PC-3 (cell line): ENCODE results near the gene FBXL19. TPM values are rescaled to one million over a fixed set of nuclear protein-coding genes. Genes with fewer than 3 reads are reported as not detected.

ENCODE experiments used
- ATAC-seq: fragments of 200-7000 bp; cut with Tn5 transposase; 2 replicates; pipeline ENCODE4 v1.9.1; 2020; ENCODE audit warnings: mild to moderate bottlenecking, moderate library complexity
- BruUV-seq: library from RNA; stranded (reverse); fragments of 400-500 nt; replicated peaks from 2 replicates; lab custom pipeline; 2021; lab: Mats Ljungman, UMichigan
- CTCF ChIA-PET: fragments of 300-600 bp; sonication (Branson Sonifier 250); formaldehyde crosslinking; loops from one replicate; lab custom pipeline; 2022; ENCODE audit warnings: antibody characterized with exemption; lab: Charles Lee
- POLR2A ChIA-PET: fragments of 300-600 bp; sonication (Branson Sonifier 250); formaldehyde crosslinking; loops from one replicate; lab custom pipeline; 2022; ENCODE audit warnings: antibody characterized with exemption; ENCODE audit not compliant: unreplicated experiment; lab: Charles Lee
- DNase-seq: peaks from one replicate; pipeline ENCODE4 v3.0.0-alpha.2; 2015
- H2AFZ ChIP-seq: fragments of 300-600 bp; sonication (generic); 2 replicates; pipeline ENCODE4 v1.6.0; 2016; ENCODE audit warnings: antibody characterized with exemption, low read length
- H3F3A ChIP-seq: fragments of 300-600 bp; sonication (generic); one replicate; pipeline ENCODE4 v1.6.0; 2017; ENCODE audit warnings: antibody characterized with exemption, low read length, control low read depth, mild to moderate bottlenecking; ENCODE audit not compliant: unreplicated experiment
- H3K27ac ChIP-seq: fragments of 300-600 bp; sonication (generic); 2 replicates; pipeline ENCODE4 v1.5.1; 2016; ENCODE audit warnings: mild to moderate bottlenecking, low read length
- H3K27me3 ChIP-seq: fragments of 300-600 bp; sonication (generic); 2 replicates; pipeline ENCODE4 v1.6.1; 2016; ENCODE audit warnings: low read length, mixed read lengths
- H3K36me3 ChIP-seq: fragments of 300-600 bp; sonication (generic); 2 replicates; pipeline ENCODE4 v1.6.1; 2016; ENCODE audit warnings: low read depth, mixed run types, low read length, mixed read lengths
- H3K4me1 ChIP-seq: fragments of 300-600 bp; sonication (generic); 2 replicates; pipeline ENCODE4 v1.5.1; 2016; ENCODE audit warnings: low read length; ENCODE audit not compliant: insufficient read depth
- H3K4me2 ChIP-seq: fragments of 300-600 bp; sonication (generic); 2 replicates; pipeline ENCODE4 v1.6.0; 2016; ENCODE audit warnings: low read length
- H3K4me3 ChIP-seq: fragments of 300-600 bp; sonication (generic); 2 replicates; pipeline ENCODE4 v1.5.1; 2016; ENCODE audit warnings: mild to moderate bottlenecking, low read length, mixed read lengths
- H3K79me2 ChIP-seq: fragments of 300-600 bp; sonication (generic); 2 replicates; pipeline ENCODE4 v1.6.1; 2017; ENCODE audit warnings: low read length, mixed read lengths
- H3K9ac ChIP-seq: fragments of 300-600 bp; sonication (generic); 2 replicates; pipeline ENCODE4 v1.6.0; 2016; ENCODE audit warnings: mild to moderate bottlenecking, low read length
- H3K9me2 ChIP-seq: fragments of 300-600 bp; sonication (generic); replicated peaks from 2 replicates; pipeline ENCODE4 v1.6.1; 2016; ENCODE audit warnings: mixed run types, low read length, mixed read lengths
- H3K9me3 ChIP-seq: fragments of 300-600 bp; sonication (generic); 2 replicates; pipeline ENCODE4 v1.6.1; 2016; ENCODE audit warnings: low read length, mixed read lengths
- H4K20me1 ChIP-seq: fragments of 300-600 bp; sonication (generic); 2 replicates; pipeline ENCODE4 v1.6.1; 2016; ENCODE audit warnings: low read length, mixed read lengths
- CTCF ChIP-seq: fragments of 300-600 bp; sonication (generic); conservative IDR thresholded peaks from 2 replicates; pipeline ENCODE4 v1.5.1; 2017; ENCODE audit warnings: antibody characterized with exemption, low read depth, mild to moderate bottlenecking, low read length
- EZH2 ChIP-seq: fragments of 300-600 bp; sonication (generic); IDR thresholded peaks from one replicate; pipeline ENCODE4 v1.6.1; 2017; ENCODE audit warnings: antibody characterized with exemption, mild to moderate bottlenecking, low read length; ENCODE audit not compliant: unreplicated experiment
- EZH2phosphoT487 ChIP-seq: fragments of 300-600 bp; sonication (generic); IDR thresholded peaks from 2 replicates; pipeline ENCODE4 v1.6.1; 2018; ENCODE audit warnings: mild to moderate bottlenecking, antibody characterized with exemption, low read length, borderline replicate concordance
- intact Hi-C: fragments of 100-400 bp; cut with micrococcal nuclease; formaldehyde crosslinking; loops from 2 replicates; pipeline ENCODE4 v1.9.0; 2023
- total RNA-seq: library from RNA; depleted of rRNA; stranded (reverse); fragments of >200 nt; gene quantifications from 2 replicates; pipeline ENCODE4 v1.2.3, GENCODE V29; 2014

FBXL19 gene
- total RNA-seq, 1 experiment from 2014 or later: 36.2 TPM

DNA sequence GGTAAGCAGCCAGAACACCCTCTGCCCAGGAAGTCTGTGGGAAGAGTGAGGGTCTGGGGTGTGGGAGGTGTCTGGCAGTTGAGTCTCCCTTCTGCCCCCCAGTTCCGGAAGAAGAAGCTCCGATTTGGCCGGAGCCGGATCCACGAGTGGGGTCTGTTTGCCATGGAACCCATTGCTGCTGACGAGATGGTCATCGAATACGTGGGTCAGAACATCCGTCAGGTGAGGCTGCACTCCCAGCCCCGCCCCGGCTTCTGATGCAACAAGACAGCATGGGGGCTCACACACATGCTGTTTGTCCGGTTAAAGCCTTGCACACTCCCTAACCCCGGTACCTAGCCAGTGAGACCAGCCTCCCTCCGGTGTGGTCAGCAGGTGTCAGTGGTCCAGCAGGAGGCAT lies 57.6 kb downstream of the FBXL19 start:
- no peaks in the 10 kb centered on the region for H3F3A ChIP-seq

GRCh38 chr16:30982548-30983288 lies 59.3 kb downstream of the FBXL19 start:
- no peak for ATAC-seq
- Histone ChIP-seq H3K27ac (no peak overlapping the region), H3K27me3 (no peaks in the 10 kb centered on the region), H3K4me3 (no peak overlapping the region), H3K4me1 (peaks cover 7% of the 10 kb centered on the region; the same call in 1 of the 2 replicates), H3K4me2 (no peak overlapping the region), H3K9me2 (no peaks in the 10 kb centered on the region), H4K20me1 (no peaks in the 10 kb centered on the region), H3K79me2 (no peaks in the 10 kb centered on the region), H3K36me3 (no peaks in the 10 kb centered on the region; the same call in 1 of the 2 replicates), H3F3A (no peaks in the 10 kb centered on the region), H3K9me3 (no peaks in the 10 kb centered on the region), H2AFZ (no peak overlapping the region), H3K9ac (no peak overlapping the region)
- no TSS peak for BruUV-seq
- no peak for DNase-seq
- no peak for TF ChIP-seq EZH2phosphoT487
- ChIA-PET CTCF (no interaction called here), POLR2A (no interaction called here)
- intact Hi-C loops: loop anchor here (5.0 kb wide), 1 partner anchor 460 kb away; the partner anchor contains the start of gene ZNF843

More for the DNA sequence above, 57.6 kb downstream of the FBXL19 start:
- ChIA-PET CTCF (no interaction called here), POLR2A (no interaction called here)
- DNase-seq: no peak
- Histone ChIP-seq H3K4me3 (no peak overlapping the region), H3K4me1 (peaks cover 7% of the 10 kb centered on the region; the same call in 1 of the 2 replicates), H3K4me2 (no peak overlapping the region), H3K9me2 (no peaks in the 10 kb centered on the region), H3K79me2 (no peaks in the 10 kb centered on the region), H2AFZ (no peak overlapping the region), H3K9me3 (no peaks in the 10 kb centered on the region), H4K20me1 (no peaks in the 10 kb centered on the region), H3K36me3 (no peaks in the 10 kb centered on the region; the same call in 1 of the 2 replicates), H3K27ac (no peak overlapping the region), H3K27me3 (no peaks in the 10 kb centered on the region), H3K9ac (no peak overlapping the region)
- no TSS peak for BruUV-seq
- ATAC-seq: no peak
- intact Hi-C loops: loop anchor here (5.0 kb wide), 1 partner anchor 461 kb away; the partner anchor contains the start of gene ZNF843
- TF ChIP-seq EZH2: no peak

DNA sequence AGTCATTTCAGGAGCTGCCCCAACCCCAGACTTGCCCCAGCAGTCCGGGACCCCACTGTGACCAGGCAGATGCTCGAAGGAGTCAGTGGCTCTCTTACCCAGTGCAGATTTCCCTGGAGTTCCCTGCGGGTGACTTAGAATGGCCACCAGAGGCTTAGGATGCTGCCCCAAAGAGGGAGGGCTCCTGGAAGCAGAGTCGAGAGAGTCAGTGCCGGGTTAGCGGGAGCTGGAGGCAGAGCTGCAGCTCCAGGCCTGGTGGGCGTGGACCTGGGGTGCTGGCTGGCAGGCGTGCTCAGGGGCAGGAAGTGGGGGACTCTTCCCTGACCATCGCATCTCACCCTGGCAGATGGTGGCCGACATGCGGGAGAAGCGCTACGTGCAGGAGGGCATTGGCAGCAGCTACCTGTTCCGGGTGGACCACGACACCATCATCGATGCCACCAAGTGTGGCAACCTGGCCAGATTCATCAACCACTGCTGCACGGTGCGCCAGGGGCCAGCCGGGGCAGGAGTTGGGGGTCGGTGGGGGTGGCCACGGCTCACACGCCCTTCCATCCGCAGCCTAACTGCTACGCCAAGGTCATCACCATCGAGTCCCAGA lies 60.0 kb downstream of the FBXL19 start:
- Histone ChIP-seq H3F3A (no peaks in the 10 kb centered on the region), H3K4me3 (no peak overlapping the region), H3K36me3 (no peaks in the 10 kb centered on the region; the same call in 1 of the 2 replicates), H3K9me2 (no peaks in the 10 kb centered on the region), H3K79me2 (no peaks in the 10 kb centered on the region), H3K4me2 (no peak overlapping the region), H3K9ac (no peak overlapping the region), H3K4me1 (peaks cover 7% of the 10 kb centered on the region; the same call in 1 of the 2 replicates), H4K20me1 (no peaks in the 10 kb centered on the region), H3K27me3 (no peaks in the 10 kb centered on the region), H3K9me3 (no peaks in the 10 kb centered on the region), H3K27ac (no peak overlapping the region), H2AFZ (no peak overlapping the region)
- TF ChIP-seq EZH2phosphoT487 (no peak), EZH2 (no peak), CTCF (no peak)
- no peak for ATAC-seq
- POLR2A ChIA-PET: no interaction called here
- no peak for DNase-seq
- CTCF ChIA-PET: no interaction called here
- intact Hi-C loops: loop anchor here (5.0 kb wide), 1 partner anchor 459 kb away; the partner anchor contains the start of gene ZNF843
- BruUV-seq: no TSS peak
